H1 (cell line): ENCODE data around the gene EVPLL. TPM values are rescaled to one million over a fixed set of nuclear protein-coding genes. Genes with fewer than 3 reads are reported as not detected.

Experiments used
- CTCF ChIA-PET: fragments of 300-600 bp; sonication (Branson Sonifier 250); formaldehyde crosslinking; loops from one replicate; lab custom pipeline; 2021; ENCODE audit not compliant: partially characterized antibody; lab: Charles Lee
- POLR2A ChIA-PET: fragments of 300-600 bp; sonication (Branson Sonifier 250); formaldehyde crosslinking; loops from one replicate; lab custom pipeline; 2021; ENCODE audit warnings: inconsistent platforms; ENCODE audit not compliant: partially characterized antibody; lab: Charles Lee
- DNase-seq, 2 experiments: peaks; one replicate each; pipeline versions ENCODE4 v3.0.0 to v3.0.0-alpha.2; 2010 to 2022; ENCODE audit warnings: low spot score in 2 of 2, low read depth in 1 of 2, mixed read lengths in 1 of 2
- FAIRE-seq: peaks from 2 replicates; lab custom pipeline; 2011; peaks lifted over from hg19 to GRCh38; lab: Jason Lieb, UNC
- H2AFZ ChIP-seq: 2 replicates; pipeline ENCODE4 v1.8.1; 2012; ENCODE audit warnings: low read length, inconsistent platforms
- H2AK5ac ChIP-seq: 2 replicates; pipeline ENCODE4 v1.6.1; 2013; ENCODE audit warnings: low read depth, low read length
- H2BK120ac ChIP-seq: replicated peaks from 2 replicates; pipeline ENCODE3; 2013; ENCODE audit warnings: low read depth, low read length, inconsistent platforms
- H2BK12ac ChIP-seq: 2 replicates; pipeline ENCODE4 v1.6.1; 2013; ENCODE audit warnings: low read depth, low read length
- H2BK15ac ChIP-seq: 2 replicates; pipeline ENCODE4 v1.6.1; 2013; ENCODE audit warnings: low read length
- H2BK20ac ChIP-seq: 2 replicates; pipeline ENCODE4 v1.6.1; 2013; ENCODE audit warnings: low read length
- H2BK5ac ChIP-seq: 2 replicates; pipeline ENCODE4 v1.6.1; 2013; ENCODE audit warnings: low read depth, low read length
- H3K14ac ChIP-seq: 2 replicates; pipeline ENCODE4 v1.6.1; 2013; ENCODE audit warnings: inconsistent platforms; ENCODE audit not compliant: insufficient read length
- H3K18ac ChIP-seq: 2 replicates; pipeline ENCODE4 v1.6.1; 2013; ENCODE audit warnings: low read length; ENCODE audit errors: extremely low read depth
- H3K23ac ChIP-seq: 2 replicates; pipeline ENCODE4 v1.6.1; 2013; ENCODE audit warnings: inconsistent platforms; ENCODE audit not compliant: insufficient read length
- H3K23me2 ChIP-seq: 2 replicates; pipeline ENCODE4 v1.6.1; 2013; ENCODE audit warnings: low read depth, low read length
- H3K27ac ChIP-seq: 2 replicates; pipeline ENCODE4 v1.6.1; 2011; ENCODE audit warnings: low read depth, low read length, inconsistent platforms
- H3K27me3 ChIP-seq, 4 experiments: replicated peaks in 1 of 4; 1 replicate in 1 of 4; 2 replicates in 3 of 4; pipeline versions ENCODE4 v1.6.1 to v1.8.1; 2011 to 2013; ENCODE audit warnings: low read length in 3 of 4, mild to moderate bottlenecking in 3 of 4, inconsistent platforms in 2 of 4, mixed read lengths in 2 of 4, moderate library complexity in 1 of 4; ENCODE audit not compliant: control insufficient read depth in 3 of 4, insufficient read depth in 3 of 4; ENCODE audit errors: extremely low read depth in 1 of 4
- H3K36me3 ChIP-seq, 4 experiments: 2 replicates each; pipeline versions ENCODE4 v1.6.1 to v1.8.1; 2011 to 2013; ENCODE audit warnings: mild to moderate bottlenecking in 4 of 4, low read length in 3 of 4, moderate library complexity in 2 of 4, control low read depth in 1 of 4, inconsistent platforms in 1 of 4; ENCODE audit not compliant: insufficient read depth in 4 of 4, control insufficient read depth in 2 of 4
- H3K4ac ChIP-seq: replicated peaks from 2 replicates; pipeline ENCODE3; 2013; ENCODE audit warnings: low read length, low read depth, mixed read lengths, inconsistent platforms; ENCODE audit not compliant: insufficient read length
- H3K4me1 ChIP-seq, 4 experiments: replicated peaks in 1 of 4; 1 replicate in 1 of 4; 2 replicates in 3 of 4; pipeline versions ENCODE4 v1.6.1 to v1.8.1; 2011 to 2013; ENCODE audit warnings: low read length in 3 of 4, inconsistent platforms in 2 of 4, mixed read lengths in 1 of 4; ENCODE audit not compliant: insufficient read depth in 4 of 4, control insufficient read depth in 3 of 4
- H3K4me2 ChIP-seq, 2 experiments: 2 replicates each; pipeline versions ENCODE4 v1.6.1 to v1.8.1; 2011 to 2013; ENCODE audit warnings: low read depth in 2 of 2, low read length in 2 of 2, control low read depth in 1 of 2, inconsistent platforms in 1 of 2, mild to moderate bottlenecking in 1 of 2; ENCODE audit not compliant: insufficient read depth in 1 of 2
- H3K4me3 ChIP-seq, 4 experiments: fragments of 200-600, 300-600 bp in 1 of 4; sonication (generic), shearing (Covaris generic), sonication (Bioruptor Twin) in 1 of 4; 2 replicates each; pipeline versions ENCODE4 v1.5.1 to v1.8.1; 2011 to 2016; ENCODE audit warnings: low read length in 4 of 4, low read depth in 3 of 4, control low read depth in 2 of 4, inconsistent platforms in 2 of 4, mild to moderate bottlenecking in 2 of 4, mixed read lengths in 1 of 4, moderate library complexity in 1 of 4; ENCODE audit not compliant: insufficient read depth in 2 of 4; ENCODE audit errors: extremely low read depth in 1 of 4
- H3K56ac ChIP-seq: replicated peaks from 2 replicates; pipeline ENCODE3; 2013; ENCODE audit warnings: low read depth, mild to moderate bottlenecking, mixed read lengths, low read length, inconsistent platforms; ENCODE audit not compliant: insufficient read length
- H3K79me1 ChIP-seq: 2 replicates; pipeline ENCODE4 v1.6.1; 2013; ENCODE audit warnings: low read depth, low read length, control low read depth
- H3K79me2 ChIP-seq, 2 experiments: 2 replicates each; pipeline versions ENCODE4 v1.6.1 to v1.8.1; 2012 to 2013; ENCODE audit warnings: low read length in 2 of 2, mild to moderate bottlenecking in 2 of 2, inconsistent platforms in 1 of 2; ENCODE audit not compliant: insufficient read depth in 2 of 2, control insufficient read depth in 1 of 2
- H3K9ac ChIP-seq, 4 experiments: replicated peaks in 1 of 4; 1 replicate in 1 of 4; 2 replicates in 3 of 4; pipeline versions ENCODE4 v1.6.1 to v1.8.1; 2011 to 2013; ENCODE audit warnings: low read depth in 3 of 4, low read length in 3 of 4, control low read depth in 2 of 4, mild to moderate bottlenecking in 2 of 4, moderate library complexity in 2 of 4, inconsistent platforms in 1 of 4; ENCODE audit errors: extremely low read depth in 1 of 4
- H3K9me3 ChIP-seq, 2 experiments: 2 replicates each; pipeline versions ENCODE4 v1.6.1 to v1.8.1; 2012 to 2013; ENCODE audit warnings: mild to moderate bottlenecking in 2 of 2, moderate library complexity in 2 of 2, control low read depth in 1 of 2, inconsistent platforms in 1 of 2, low read depth in 1 of 2, low read length in 1 of 2, mixed read lengths in 1 of 2; ENCODE audit not compliant: insufficient read depth in 2 of 2
- H4K20me1 ChIP-seq, 2 experiments: replicated peaks in 1 of 2; 2 replicates each; pipeline versions ENCODE3 to v1.8.1; 2011 to 2013; ENCODE audit warnings: inconsistent platforms in 2 of 2, low read length in 2 of 2, mild to moderate bottlenecking in 1 of 2; ENCODE audit not compliant: insufficient read depth in 2 of 2, control insufficient read depth in 1 of 2
- H4K5ac ChIP-seq: 2 replicates; pipeline ENCODE4 v1.6.1; 2013; ENCODE audit warnings: low read length, low read depth, mixed read lengths, inconsistent platforms; ENCODE audit not compliant: insufficient read length
- H4K8ac ChIP-seq: 2 replicates; pipeline ENCODE4 v1.8.0; 2013; ENCODE audit warnings: mild to moderate bottlenecking, moderate library complexity, low read length, inconsistent platforms; ENCODE audit not compliant: insufficient read depth; ENCODE audit errors: extremely low read depth
- H4K91ac ChIP-seq: replicated peaks from 2 replicates; pipeline ENCODE3; 2013; ENCODE audit warnings: low read length, mixed read lengths, inconsistent platforms; ENCODE audit not compliant: insufficient read length
- CBX8 ChIP-seq: fragments of 300-800, 300-1000 bp; sonication (generic); IDR thresholded peaks from 2 replicates; pipeline ENCODE4 v1.7.1; 2016; ENCODE audit warnings: low read depth, low read length, borderline replicate concordance
- CREB1 ChIP-seq: IDR thresholded peaks from 2 replicates; pipeline ENCODE4 v1.6.1; 2012; ENCODE audit warnings: inconsistent platforms
- KDM1A ChIP-seq: fragments of 200-600, 300-600 bp; sonication (generic); IDR thresholded peaks from 2 replicates; pipeline ENCODE4 v1.7.1; 2016; ENCODE audit warnings: mild to moderate bottlenecking, low read length, borderline replicate concordance
- PHF8 ChIP-seq: fragments of 200-600 bp; sonication (generic); conservative IDR thresholded peaks from 2 replicates; pipeline ENCODE4 v1.7.1; 2012; ENCODE audit warnings: low read depth, mild to moderate bottlenecking, inconsistent platforms, low read length, moderate library complexity
- RBBP5 ChIP-seq: IDR thresholded peaks from 2 replicates; pipeline ENCODE4 v1.7.1; 2012; ENCODE audit warnings: low read depth, mild to moderate bottlenecking, inconsistent platforms, low read length, moderate library complexity, borderline replicate concordance
- SIN3A ChIP-seq, 2 experiments: IDR thresholded peaks in 1 of 2; conservative IDR thresholded peaks in 1 of 2; 2 replicates each; pipeline ENCODE4 v1.6.1; 2011 to 2012; ENCODE audit warnings: low read length in 2 of 2, improper control_type of control experiment in 1 of 2, low read depth in 1 of 2, mild to moderate bottlenecking in 1 of 2
- SIRT6 ChIP-seq: IDR thresholded peaks from one replicate; pipeline ENCODE4 v1.7.1; 2012; ENCODE audit warnings: low read length, inconsistent platforms
- TAF1 ChIP-seq: IDR thresholded peaks from 2 replicates; pipeline ENCODE4 v1.6.1; 2011; ENCODE audit warnings: mild to moderate bottlenecking, low read depth, low read length
- WGBS, 2 experiments: shearing (Covaris generic) in 1 of 2; methylation state at CpG; one replicate each; pipeline versions ENCODE4 v1.1.6 to v1.1.7; 2013 to 2015; ENCODE audit warnings: low lambda C conversion rate in 2 of 2, mixed read lengths in 2 of 2, inconsistent platforms in 1 of 2, low coverage in 1 of 2, missing lambda C conversion rate in 1 of 2; ENCODE audit not compliant: insufficient replicate concordance in 2 of 2, insufficient coverage in 1 of 2, insufficient read length in 1 of 2; ENCODE audit errors: extremely low coverage in 1 of 2, missing lambda C conversion rate in 1 of 2; 5-methylcytosine and 5-hydroxymethylcytosine counted together
- polyA plus RNA-seq, 7 experiments: library from polyadenylated mRNA; depleted of rRNA in 3 of 7; stranded (reverse) in 5 of 7; unstranded in 2 of 7; fragments of >200 nt in 5 of 7; fragments of 200-250 nt in 2 of 7; gene quantifications; 1 replicate in 5 of 7; 2 replicates in 1 of 7; 4 replicates in 1 of 7; pipeline versions ENCODE4 v1.2.1 to v1.2.3, GENCODE V29; 2011 to 2013; ENCODE audit warnings: missing spikeins in 2 of 7, mixed read lengths in 2 of 7
- total RNA-seq: library from RNA; stranded (reverse); fragmentation: NEBNext Ultra II Directional; extraction: Animal tissue kit (Norgen Biotek cat#: 25700); gene quantifications from 2 replicates; pipeline ENCODE4 v1.2.1, GENCODE V29; 2021
- TF ChIP-seq, protein P1 (sequence below): IDR thresholded peaks from 2 replicates; pipeline ENCODE4 v1.6.1; 2012; ENCODE audit warnings: inconsistent platforms
- TF ChIP-seq, protein P2 (sequence below): IDR thresholded peaks from 2 replicates; pipeline ENCODE4 v1.6.1; 2011; ENCODE audit warnings: low read depth, mild to moderate bottlenecking, low read length; ENCODE audit not compliant: insufficient read depth
- TF ChIP-seq, protein P3 (sequence below): IDR thresholded peaks from 2 replicates; pipeline ENCODE4 v1.6.1; 2011; ENCODE audit warnings: low read length, improper control_type of control experiment

EVPLL gene
- total and polyA plus RNA-seq, 2 of the 8 experiments (the other 6 are each of a cell fraction or from before 2014, with no cell fraction given): 0.06 TPM; not detected in 1

DNA sequence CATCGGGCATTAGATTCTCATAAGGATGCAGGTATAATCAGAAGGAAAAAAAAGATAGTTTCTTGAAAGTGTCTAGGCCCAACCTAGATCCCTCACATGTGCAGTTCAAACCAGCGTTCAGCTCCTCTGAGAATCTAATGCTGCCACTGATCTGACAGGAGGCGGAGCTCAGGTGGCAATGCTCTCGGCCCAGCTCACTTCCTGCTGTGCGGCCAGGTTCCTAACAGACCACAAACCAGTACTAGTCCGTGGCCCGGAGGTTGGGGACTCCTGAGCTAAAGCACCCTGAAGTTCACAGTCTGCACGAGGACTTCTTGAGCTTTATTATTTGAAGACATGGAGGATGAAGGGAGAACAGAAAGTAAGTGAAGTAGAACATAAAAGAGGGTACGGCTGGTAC lies 45.7 kb upstream of the EVPLL start:
- H2AFZ ChIP-seq: no peak overlapping the region
- FAIRE-seq: no peak
- WGBS, 2 experiments: 92% methylated on average over 9 of the region's 9 CpGs; no CpG with 5 or more reads in 1 of the 2 experiments
- H3K36me3 ChIP-seq: peaks cover 27 to 60% (median 38%) of the 10 kb centered on the region in 4 experiments
- H3K27ac ChIP-seq: no peak overlapping the region
- no peaks in the 10 kb centered on the region for H3K79me2 ChIP-seq
- no peak overlapping the region for H3K23ac ChIP-seq
- no peak overlapping the region for H4K91ac ChIP-seq
- H3K27me3 ChIP-seq: no peaks in the 10 kb centered on the region
- no peak overlapping the region for H3K18ac ChIP-seq
- no peak overlapping the region for H2BK15ac ChIP-seq
- CTCF ChIA-PET: interaction anchor here (0.8 to 7.6 kb wide), 3 partner anchors 8 to 44 kb away, joined by 3 to 58 read pairs (median 4); no protein-coding TSS in a partner anchor
- H3K23me2 ChIP-seq: no peaks in the 10 kb centered on the region
- no peaks in the 10 kb centered on the region for H3K9me3 ChIP-seq
- H4K8ac ChIP-seq: no peak overlapping the region
- H2BK120ac ChIP-seq: no peak overlapping the region
- no peak overlapping the region for H4K5ac ChIP-seq
- H2BK5ac ChIP-seq: no peak overlapping the region
- H2BK12ac ChIP-seq: no peak overlapping the region
- no peaks in the 10 kb centered on the region; the same call in 1 of the 2 replicates for H3K79me1 ChIP-seq
- no peak overlapping the region for H3K4me2 ChIP-seq
- H3K4me1 ChIP-seq: no peaks in the 10 kb centered on the region
- DNase-seq: no peak
- peaks cover 4% of the 10 kb centered on the region in 2 experiments for H4K20me1 ChIP-seq
- H3K4me3 ChIP-seq: no peak overlapping the region
- H3K56ac ChIP-seq: no peak overlapping the region
- POLR2A ChIA-PET: interaction anchor here (0.8 to 6.3 kb wide), 6 partner anchors 12 to 152 kb away, joined by 3 to 52 read pairs (median 6); partner anchors contain the start of genes SHMT1, SMCR8 and TOP3A
- H2BK20ac ChIP-seq: no peak overlapping the region
- no peak overlapping the region for H3K14ac ChIP-seq
- H3K4ac ChIP-seq: no peak overlapping the region
- no peak overlapping the region for H3K9ac ChIP-seq
- H2AK5ac ChIP-seq: no peak overlapping the region
- TF ChIP-seq SIN3A (conservative IDR thresholded peaks at IDR 0.05 in 1 of 2, IDR thresholded peaks at IDR 0.05 in 1 of 2; ENCODE audit: low read depth in 1 of 2, low read length in 2 of 2) (no peak), KDM1A (no peak), TAF1 (no peak), RBBP5 (no peak), CREB1 (no peak), SIRT6 (no peak), PHF8 (no peak), CBX8 (no peak)
- TF ChIP-seq, protein P1, sequence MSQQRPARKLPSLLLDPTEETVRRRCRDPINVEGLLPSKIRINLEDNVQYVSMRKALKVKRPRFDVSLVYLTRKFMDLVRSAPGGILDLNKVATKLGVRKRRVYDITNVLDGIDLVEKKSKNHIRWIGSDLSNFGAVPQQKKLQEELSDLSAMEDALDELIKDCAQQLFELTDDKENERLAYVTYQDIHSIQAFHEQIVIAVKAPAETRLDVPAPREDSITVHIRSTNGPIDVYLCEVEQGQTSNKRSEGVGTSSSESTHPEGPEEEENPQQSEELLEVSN: no peak
- TF ChIP-seq, protein P2, sequence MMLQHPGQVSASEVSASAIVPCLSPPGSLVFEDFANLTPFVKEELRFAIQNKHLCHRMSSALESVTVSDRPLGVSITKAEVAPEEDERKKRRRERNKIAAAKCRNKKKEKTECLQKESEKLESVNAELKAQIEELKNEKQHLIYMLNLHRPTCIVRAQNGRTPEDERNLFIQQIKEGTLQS: no peak
- TF ChIP-seq, protein P3, sequence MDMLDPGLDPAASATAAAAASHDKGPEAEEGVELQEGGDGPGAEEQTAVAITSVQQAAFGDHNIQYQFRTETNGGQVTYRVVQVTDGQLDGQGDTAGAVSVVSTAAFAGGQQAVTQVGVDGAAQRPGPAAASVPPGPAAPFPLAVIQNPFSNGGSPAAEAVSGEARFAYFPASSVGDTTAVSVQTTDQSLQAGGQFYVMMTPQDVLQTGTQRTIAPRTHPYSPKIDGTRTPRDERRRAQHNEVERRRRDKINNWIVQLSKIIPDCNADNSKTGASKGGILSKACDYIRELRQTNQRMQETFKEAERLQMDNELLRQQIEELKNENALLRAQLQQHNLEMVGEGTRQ: no peak
